ENCODE results near the gene GALNS.
"Not testable (repeated sequence)": the region's sequence is repeated elsewhere in the genome, so short reads cannot be mapped to it uniquely, and the experiment has no call there.

GALNS gene, protein sequence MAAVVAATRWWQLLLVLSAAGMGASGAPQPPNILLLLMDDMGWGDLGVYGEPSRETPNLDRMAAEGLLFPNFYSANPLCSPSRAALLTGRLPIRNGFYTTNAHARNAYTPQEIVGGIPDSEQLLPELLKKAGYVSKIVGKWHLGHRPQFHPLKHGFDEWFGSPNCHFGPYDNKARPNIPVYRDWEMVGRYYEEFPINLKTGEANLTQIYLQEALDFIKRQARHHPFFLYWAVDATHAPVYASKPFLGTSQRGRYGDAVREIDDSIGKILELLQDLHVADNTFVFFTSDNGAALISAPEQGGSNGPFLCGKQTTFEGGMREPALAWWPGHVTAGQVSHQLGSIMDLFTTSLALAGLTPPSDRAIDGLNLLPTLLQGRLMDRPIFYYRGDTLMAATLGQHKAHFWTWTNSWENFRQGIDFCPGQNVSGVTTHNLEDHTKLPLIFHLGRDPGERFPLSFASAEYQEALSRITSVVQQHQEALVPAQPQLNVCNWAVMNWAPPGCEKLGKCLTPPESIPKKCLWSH

GRCh38 chr16:88856828-88857727 lies at the start of gene GALNS, which contains the start of gene TRAPPC2L:
TSS of gene GALNS (minus strand) at chr16:88856947. CDS start at chr16:88856877, 70 bp downstream.
TSS of gene TRAPPC2L (plus strand) at chr16:88857127. CDS start at chr16:88857151, 24 bp downstream.
- peak; percentile 9 for DNase-seq

GRCh38 chr16:88906020-88906419 lies 49.3 kb upstream of the GALNS start:
- DNase-seq: no peak

- no peak for DNase-seq
Measured at GRCh38 chr16:88905563-88905962, 48.8 kb upstream of the GALNS start.

GRCh38 chr16:88904676-88905365 lies 48.1 kb upstream of the GALNS start:
- no peak for DNase-seq

DNA sequence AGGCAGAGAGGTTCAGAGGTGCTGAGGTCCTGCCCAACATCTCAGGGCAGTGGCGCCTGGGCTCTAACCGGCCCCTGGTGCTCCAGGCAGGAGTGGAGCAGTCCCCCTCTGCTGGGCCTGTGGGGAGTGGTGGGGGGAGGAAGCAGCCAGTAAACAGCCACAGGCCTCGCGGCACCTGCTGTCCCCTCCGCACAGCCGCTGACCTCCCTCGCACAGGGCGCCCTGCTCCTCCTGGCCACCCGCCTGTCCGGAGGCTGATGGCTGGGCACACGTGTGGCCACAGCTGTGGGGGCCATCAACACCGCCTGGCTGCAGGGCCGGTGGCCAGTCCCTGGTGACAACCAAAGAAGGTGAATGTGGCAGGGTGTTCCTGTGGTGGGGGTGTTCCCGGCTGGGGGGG lies 46.5 kb upstream of the GALNS start:
- no peak for DNase-seq

- DNase-seq: no peak
Measured at GRCh38 chr16:88902744-88903143, 46.0 kb upstream of the GALNS start.

GRCh38 chr16:88901718-88902337 lies 45.1 kb upstream of the GALNS start:
- no peak for DNase-seq

DNA sequence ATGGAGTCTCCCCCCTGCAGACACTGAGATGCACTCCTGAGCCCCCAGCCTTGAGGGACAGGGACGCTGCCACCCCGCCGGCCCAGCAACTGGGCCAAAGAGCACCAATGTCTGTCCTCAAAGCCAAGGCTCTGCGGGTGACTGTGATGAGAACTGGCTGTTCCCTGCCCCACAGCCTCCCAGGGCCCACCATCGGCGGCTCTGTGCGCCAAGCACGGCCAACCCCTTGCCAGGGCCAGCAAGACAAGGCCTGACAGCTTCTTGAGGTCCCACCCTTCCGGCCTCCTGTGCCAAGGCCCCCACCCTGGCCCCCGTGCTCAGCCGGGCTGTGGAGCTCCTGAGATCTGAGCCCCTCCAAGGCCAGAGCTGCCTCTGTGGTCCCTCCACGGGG lies 43.9 kb upstream of the GALNS start:
- no peak for DNase-seq

- DNase-seq: no peak
Measured at GRCh38 chr16:88899901-88900661, 43.3 kb upstream of the GALNS start.

DNA sequence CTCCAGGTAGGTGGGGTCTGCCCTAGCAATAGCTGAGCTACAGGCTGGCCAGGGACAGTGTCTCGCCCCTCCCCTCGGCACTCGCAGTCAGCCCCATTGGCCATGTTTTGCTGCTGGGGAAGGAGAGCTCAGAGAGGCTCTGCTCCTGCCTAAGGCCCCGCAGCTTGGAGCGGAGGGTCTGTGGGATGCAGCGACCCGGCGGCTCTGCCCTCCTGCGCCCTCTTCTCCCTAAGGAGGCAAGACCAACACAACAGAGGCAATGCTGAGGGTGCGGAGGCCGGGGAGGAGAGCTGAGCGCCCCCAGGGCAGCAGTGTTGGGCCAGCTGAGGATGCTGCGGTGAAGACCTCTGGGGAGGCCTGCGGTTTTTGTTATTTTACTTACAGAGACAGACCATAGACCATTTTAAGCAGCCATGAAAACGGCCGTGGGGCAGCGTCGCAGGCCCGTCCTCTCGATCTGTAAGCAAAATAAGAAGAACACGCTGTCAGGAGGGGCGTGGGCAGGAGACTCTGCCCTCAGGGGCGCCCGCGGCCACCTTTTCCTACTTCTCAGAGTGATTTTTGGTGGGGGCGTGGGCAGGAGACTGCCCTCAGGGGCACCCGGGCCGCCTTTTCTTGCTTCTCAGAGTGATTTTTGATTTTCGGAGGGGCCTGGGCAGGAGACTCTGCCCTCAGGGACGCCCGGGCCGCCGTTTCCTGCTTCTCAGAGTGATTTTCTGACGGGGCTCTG lies 41.1 kb upstream of the GALNS start:
- no peak for DNase-seq

GRCh38 chr16:88896238-88897070 lies 39.7 kb upstream of the GALNS start:
- no peak for DNase-seq

GRCh38 chr16:88895335-88895734 lies 38.6 kb upstream of the GALNS start:
- no peak for DNase-seq

- DNase-seq: no peak
Measured at GRCh38 chr16:88894681-88895300, 38.0 kb upstream of the GALNS start.

DNA sequence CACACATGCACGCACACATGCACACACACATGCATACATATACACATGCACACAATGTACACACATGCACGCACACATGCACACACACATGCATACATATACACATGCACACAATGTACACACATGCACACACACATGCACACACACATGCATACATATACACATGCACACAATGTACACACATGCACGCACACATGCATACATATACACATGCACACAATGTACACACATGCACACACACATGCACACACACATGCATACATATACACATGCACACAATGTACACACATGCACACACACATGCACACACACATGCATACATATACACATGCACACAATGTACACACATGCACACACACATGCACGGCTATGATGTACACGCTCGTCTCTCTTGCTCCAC lies 37.5 kb upstream of the GALNS start:
- not testable (repeated sequence) for DNase-seq

GRCh38 chr16:88893127-88893968 lies 36.6 kb upstream of the GALNS start:
- no peak for DNase-seq

GRCh38 chr16:88892065-88892464 lies 35.3 kb upstream of the GALNS start:
- DNase-seq: no peak

DNA sequence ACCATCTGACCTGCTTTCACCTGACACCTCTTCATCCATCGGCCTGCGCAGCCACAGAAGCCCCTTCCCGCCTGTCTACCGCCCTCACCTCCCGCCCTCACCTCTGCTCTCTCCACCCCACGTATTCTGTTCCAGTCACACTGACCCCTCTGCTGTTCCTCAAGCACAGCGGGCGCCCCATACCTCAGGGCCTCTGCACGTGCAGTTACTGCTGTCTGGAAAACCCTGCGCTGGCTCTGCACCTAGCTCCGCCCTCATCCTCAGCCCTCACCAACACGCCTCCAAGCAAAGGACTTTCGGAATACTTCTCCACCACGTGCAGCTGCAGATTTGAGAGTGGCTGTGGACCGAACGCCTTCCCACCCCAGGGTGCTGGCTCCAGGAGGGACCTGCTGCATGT lies 34.3 kb upstream of the GALNS start:
- no peak for DNase-seq

- not testable (repeated sequence) for DNase-seq
Measured at GRCh38 chr16:88889702-88890352, 33.1 kb upstream of the GALNS start.
